ENCODE data around the gene LDLRAD4. TPM values are rescaled to one million over a fixed set of nuclear protein-coding genes. Genes with fewer than 3 reads are reported as not detected.
"Not testable (repeated sequence)": the region's sequence is repeated elsewhere in the genome, so short reads cannot be mapped to it uniquely, and the experiment has no call there.

The LDLRAD4 gene
- total and polyA plus RNA-seq, 2 donors: 46.9 to 80.0 TPM

DNA sequence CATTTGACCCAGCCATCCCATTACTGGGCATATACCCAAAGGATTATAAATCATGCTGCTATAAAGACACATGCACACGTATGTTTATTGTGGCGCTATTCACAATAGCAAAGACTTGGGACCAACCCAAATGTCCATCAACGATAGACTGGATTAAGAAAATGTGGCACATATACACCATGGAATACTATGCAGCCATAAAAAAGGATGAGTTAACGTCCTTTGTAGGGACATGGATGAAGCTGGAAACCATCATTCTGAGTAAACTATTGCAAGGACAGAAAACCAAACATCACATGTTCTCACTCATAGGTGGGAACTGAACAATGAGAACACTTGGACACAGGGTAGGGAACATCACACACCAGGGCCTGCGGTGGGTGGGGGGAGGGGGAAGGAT, 476.8 kb downstream of the LDLRAD4 start:
- not testable (repeated sequence) for DNase-seq (ENCODE audit: low read depth in 6 of 9, low spot score in 9 of 9); H3K27me3 ChIP-seq (ENCODE audit: control insufficient read depth in 2 of 2, insufficient read depth in 1 of 2, low read length in 1 of 2); H3K27ac ChIP-seq (ENCODE audit: low read depth in 1 of 2, low read length in 1 of 2); H3K4me3 ChIP-seq (ENCODE audit: low read length in 2 of 2); H3K9me3 ChIP-seq (ENCODE audit: control insufficient read depth in 2 of 2, insufficient read depth in 1 of 2, low read length in 1 of 2); H3K4me1 ChIP-seq (ENCODE audit: control insufficient read depth in 2 of 2, insufficient read depth in 2 of 2, low read length in 2 of 2); H3K36me3 ChIP-seq (ENCODE audit: control insufficient read depth in 2 of 2, insufficient read depth in 2 of 2, low read length in 1 of 2)
- whole genome bisulfite sequencing: 95% methylated on average over 5 of the region's 5 CpGs

- 98% methylated on average over 3 of the region's 3 CpGs for WGBS
- no peak for DNase-seq (ENCODE audit: low read depth in 6 of 9, low spot score in 9 of 9)
- H3K4me3 ChIP-seq (ENCODE audit: low read length in 2 of 2): no peak overlapping the region
- H3K27ac ChIP-seq (ENCODE audit: low read depth in 1 of 2, low read length in 1 of 2): no peak overlapping the region
- no peaks in the 10 kb centered on the region for H3K4me1 ChIP-seq (ENCODE audit: control insufficient read depth in 2 of 2, insufficient read depth in 2 of 2, low read length in 2 of 2)
- no peaks in the 10 kb centered on the region for H3K36me3 ChIP-seq (ENCODE audit: control insufficient read depth in 2 of 2, insufficient read depth in 2 of 2, low read length in 1 of 2)
- H3K9me3 ChIP-seq (ENCODE audit: control insufficient read depth in 2 of 2, insufficient read depth in 1 of 2, low read length in 1 of 2): peaks cover 1 to 20% of the 10 kb centered on the region in 2 donors
- no peaks in the 10 kb centered on the region for H3K27me3 ChIP-seq (ENCODE audit: control insufficient read depth in 2 of 2, insufficient read depth in 1 of 2, low read length in 1 of 2)
These were observed 478.4 kb downstream of the LDLRAD4 start for GRCh38 chr18:13696961-13697360.

DNA sequence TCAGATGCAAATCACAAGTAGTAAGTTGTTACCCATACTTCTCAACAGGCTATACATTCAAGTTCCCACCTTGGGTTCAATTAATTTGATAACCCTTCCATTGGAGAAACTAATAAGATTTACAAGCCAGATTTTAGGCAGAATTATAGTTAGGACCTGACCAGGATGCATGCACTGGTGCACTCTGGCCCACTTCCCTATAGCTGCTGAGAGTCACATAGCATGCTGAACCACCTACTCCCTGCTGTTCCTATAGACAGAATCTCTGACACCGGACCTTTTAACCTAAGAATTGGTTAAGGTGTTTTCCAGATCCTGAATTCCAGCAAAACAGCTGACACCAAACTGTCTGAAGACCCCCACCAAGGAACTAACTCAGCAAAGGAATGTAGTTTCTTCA, 481.6 kb downstream of the LDLRAD4 start:
- 98% methylated on average over 1 of the region's 1 CpG for WGBS
- Histone ChIP-seq H3K36me3 (ENCODE audit: control insufficient read depth in 2 of 2, insufficient read depth in 2 of 2, low read length in 1 of 2) (no peaks in the 10 kb centered on the region), H3K9me3 (ENCODE audit: control insufficient read depth in 2 of 2, insufficient read depth in 1 of 2, low read length in 1 of 2) (peaks cover 4 to 27% of the 10 kb centered on the region in 2 donors), H3K27ac (ENCODE audit: low read depth in 1 of 2, low read length in 1 of 2) (no peak overlapping the region), H3K4me3 (ENCODE audit: low read length in 2 of 2) (no peak overlapping the region), H3K27me3 (ENCODE audit: control insufficient read depth in 2 of 2, insufficient read depth in 1 of 2, low read length in 1 of 2) (no peaks in the 10 kb centered on the region), H3K4me1 (ENCODE audit: control insufficient read depth in 2 of 2, insufficient read depth in 2 of 2, low read length in 2 of 2) (no peaks in the 10 kb centered on the region)
- DNase-seq (ENCODE audit: low read depth in 6 of 9, low spot score in 9 of 9): no peak

Other genes starting within 250 kb of the LDLRAD4 start
- 43.5 TPM for gene CEP192, start 227.4 kb upstream of the LDLRAD4 start, total RNA-seq
- gene CEP192, start 227.4 kb upstream of the LDLRAD4 start, polyA plus RNA-seq: 38.9 TPM